ENCODE measurements around the gene ERC2.

DNA sequence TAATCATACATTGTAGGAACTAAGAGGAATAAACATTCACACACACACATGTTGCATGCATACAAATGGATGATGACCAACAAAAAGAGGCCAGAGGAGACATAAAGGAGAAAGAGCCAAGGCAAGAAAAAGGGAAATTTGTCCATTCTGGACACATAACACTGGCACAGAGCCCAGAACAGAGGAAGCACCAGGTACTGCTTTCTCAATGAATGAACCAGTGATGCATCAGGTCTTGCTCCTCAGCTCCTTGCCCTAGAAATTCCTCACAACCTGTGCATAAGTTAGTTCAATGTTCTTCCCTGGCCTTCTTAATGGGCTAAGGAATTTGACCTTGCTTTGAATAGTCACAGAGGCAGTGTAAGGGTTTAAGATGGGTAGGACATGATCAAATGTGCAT lies 270.3 kb downstream of the ERC2 start:
- TF ChIP-seq, protein P1, sequence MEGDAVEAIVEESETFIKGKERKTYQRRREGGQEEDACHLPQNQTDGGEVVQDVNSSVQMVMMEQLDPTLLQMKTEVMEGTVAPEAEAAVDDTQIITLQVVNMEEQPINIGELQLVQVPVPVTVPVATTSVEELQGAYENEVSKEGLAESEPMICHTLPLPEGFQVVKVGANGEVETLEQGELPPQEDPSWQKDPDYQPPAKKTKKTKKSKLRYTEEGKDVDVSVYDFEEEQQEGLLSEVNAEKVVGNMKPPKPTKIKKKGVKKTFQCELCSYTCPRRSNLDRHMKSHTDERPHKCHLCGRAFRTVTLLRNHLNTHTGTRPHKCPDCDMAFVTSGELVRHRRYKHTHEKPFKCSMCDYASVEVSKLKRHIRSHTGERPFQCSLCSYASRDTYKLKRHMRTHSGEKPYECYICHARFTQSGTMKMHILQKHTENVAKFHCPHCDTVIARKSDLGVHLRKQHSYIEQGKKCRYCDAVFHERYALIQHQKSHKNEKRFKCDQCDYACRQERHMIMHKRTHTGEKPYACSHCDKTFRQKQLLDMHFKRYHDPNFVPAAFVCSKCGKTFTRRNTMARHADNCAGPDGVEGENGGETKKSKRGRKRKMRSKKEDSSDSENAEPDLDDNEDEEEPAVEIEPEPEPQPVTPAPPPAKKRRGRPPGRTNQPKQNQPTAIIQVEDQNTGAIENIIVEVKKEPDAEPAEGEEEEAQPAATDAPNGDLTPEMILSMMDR (IDR thresholded peaks at IDR 0.05), result no peak
- TF ChIP-seq BHLHE40 (IDR thresholded peaks at IDR 0.05; ENCODE audit: low read depth, low read length) (no peak), RCOR1 (IDR thresholded peaks at IDR 0.05; ENCODE audit: low read depth, low read length) (no peak), EP300 (IDR thresholded peaks at IDR 0.05) (no peak)
